PC-3 (cell line): ENCODE data around the gene CRTC2. TPM values are rescaled to one million over a fixed set of nuclear protein-coding genes. Genes with fewer than 3 reads are reported as not detected.

Source experiments
- ATAC-seq: fragments of 200-7000 bp; cut with Tn5 transposase; 2 replicates; pipeline ENCODE4 v1.9.1; 2020; ENCODE audit warnings: mild to moderate bottlenecking, moderate library complexity
- BruUV-seq: library from RNA; stranded (reverse); fragments of 400-500 nt; replicated peaks from 2 replicates; lab custom pipeline; 2021; lab: Mats Ljungman, UMichigan
- CTCF ChIA-PET: fragments of 300-600 bp; sonication (Branson Sonifier 250); formaldehyde crosslinking; loops from one replicate; lab custom pipeline; 2022; ENCODE audit warnings: antibody characterized with exemption; lab: Charles Lee
- POLR2A ChIA-PET: fragments of 300-600 bp; sonication (Branson Sonifier 250); formaldehyde crosslinking; loops from one replicate; lab custom pipeline; 2022; ENCODE audit warnings: antibody characterized with exemption; ENCODE audit not compliant: unreplicated experiment; lab: Charles Lee
- DNase-seq: peaks from one replicate; pipeline ENCODE4 v3.0.0-alpha.2; 2015
- H2AFZ ChIP-seq: fragments of 300-600 bp; sonication (generic); 2 replicates; pipeline ENCODE4 v1.6.0; 2016; ENCODE audit warnings: antibody characterized with exemption, low read length
- H3F3A ChIP-seq: fragments of 300-600 bp; sonication (generic); one replicate; pipeline ENCODE4 v1.6.0; 2017; ENCODE audit warnings: antibody characterized with exemption, low read length, control low read depth, mild to moderate bottlenecking; ENCODE audit not compliant: unreplicated experiment
- H3K27ac ChIP-seq: fragments of 300-600 bp; sonication (generic); 2 replicates; pipeline ENCODE4 v1.5.1; 2016; ENCODE audit warnings: mild to moderate bottlenecking, low read length
- H3K27me3 ChIP-seq: fragments of 300-600 bp; sonication (generic); 2 replicates; pipeline ENCODE4 v1.6.1; 2016; ENCODE audit warnings: low read length, mixed read lengths
- H3K36me3 ChIP-seq: fragments of 300-600 bp; sonication (generic); 2 replicates; pipeline ENCODE4 v1.6.1; 2016; ENCODE audit warnings: low read depth, mixed run types, low read length, mixed read lengths
- H3K4me1 ChIP-seq: fragments of 300-600 bp; sonication (generic); 2 replicates; pipeline ENCODE4 v1.5.1; 2016; ENCODE audit warnings: low read length; ENCODE audit not compliant: insufficient read depth
- H3K4me2 ChIP-seq: fragments of 300-600 bp; sonication (generic); 2 replicates; pipeline ENCODE4 v1.6.0; 2016; ENCODE audit warnings: low read length
- H3K4me3 ChIP-seq: fragments of 300-600 bp; sonication (generic); 2 replicates; pipeline ENCODE4 v1.5.1; 2016; ENCODE audit warnings: mild to moderate bottlenecking, low read length, mixed read lengths
- H3K79me2 ChIP-seq: fragments of 300-600 bp; sonication (generic); 2 replicates; pipeline ENCODE4 v1.6.1; 2017; ENCODE audit warnings: low read length, mixed read lengths
- H3K9ac ChIP-seq: fragments of 300-600 bp; sonication (generic); 2 replicates; pipeline ENCODE4 v1.6.0; 2016; ENCODE audit warnings: mild to moderate bottlenecking, low read length
- H3K9me2 ChIP-seq: fragments of 300-600 bp; sonication (generic); replicated peaks from 2 replicates; pipeline ENCODE4 v1.6.1; 2016; ENCODE audit warnings: mixed run types, low read length, mixed read lengths
- H3K9me3 ChIP-seq: fragments of 300-600 bp; sonication (generic); 2 replicates; pipeline ENCODE4 v1.6.1; 2016; ENCODE audit warnings: low read length, mixed read lengths
- H4K20me1 ChIP-seq: fragments of 300-600 bp; sonication (generic); 2 replicates; pipeline ENCODE4 v1.6.1; 2016; ENCODE audit warnings: low read length, mixed read lengths
- EZH2 ChIP-seq: fragments of 300-600 bp; sonication (generic); IDR thresholded peaks from one replicate; pipeline ENCODE4 v1.6.1; 2017; ENCODE audit warnings: antibody characterized with exemption, mild to moderate bottlenecking, low read length; ENCODE audit not compliant: unreplicated experiment
- EZH2phosphoT487 ChIP-seq: fragments of 300-600 bp; sonication (generic); IDR thresholded peaks from 2 replicates; pipeline ENCODE4 v1.6.1; 2018; ENCODE audit warnings: mild to moderate bottlenecking, antibody characterized with exemption, low read length, borderline replicate concordance
- intact Hi-C: fragments of 100-400 bp; cut with micrococcal nuclease; formaldehyde crosslinking; loops from 2 replicates; pipeline ENCODE4 v1.9.0; 2023
- total RNA-seq: library from RNA; depleted of rRNA; stranded (reverse); fragments of >200 nt; gene quantifications from 2 replicates; pipeline ENCODE4 v1.2.3, GENCODE V29; 2014
- TF ChIP-seq, protein P1 (sequence below): fragments of 300-600 bp; sonication (generic); conservative IDR thresholded peaks from 2 replicates; pipeline ENCODE4 v1.5.1; 2017; ENCODE audit warnings: antibody characterized with exemption, low read depth, mild to moderate bottlenecking, low read length

The CRTC2 gene
- total RNA-seq, 1 experiment from 2014 or later, result 21.0 TPM

- Histone ChIP-seq H3K36me3 (peaks cover 27% of the 10 kb centered on the region), H3K27me3 (no peaks in the 10 kb centered on the region), H2AFZ (no peak overlapping the region), H3K9ac (peak overlapping the region; percentile 95), H4K20me1 (peaks cover 17% of the 10 kb centered on the region), H3K9me3 (no peaks in the 10 kb centered on the region), H3K79me2 (peaks cover 24% of the 10 kb centered on the region), H3K9me2 (no peaks in the 10 kb centered on the region), H3F3A (peaks cover 14% of the 10 kb centered on the region), H3K27ac (no peak overlapping the region), H3K4me3 (peak overlapping the region; percentile 94), H3K4me2 (peak overlapping the region; percentile 83), H3K4me1 (peaks cover 14% of the 10 kb centered on the region)
- no peak for DNase-seq
- POLR2A ChIA-PET, result no interaction called here
- intact Hi-C loops, result no loop called here
- no TSS peak for BruUV-seq
- TF ChIP-seq EZH2, result no peak
- no peak for ATAC-seq
- CTCF ChIA-PET, result no interaction called here
Observed at GRCh38 chr1:153991806-153992205, 33.4 kb upstream of the CRTC2 start.

DNA sequence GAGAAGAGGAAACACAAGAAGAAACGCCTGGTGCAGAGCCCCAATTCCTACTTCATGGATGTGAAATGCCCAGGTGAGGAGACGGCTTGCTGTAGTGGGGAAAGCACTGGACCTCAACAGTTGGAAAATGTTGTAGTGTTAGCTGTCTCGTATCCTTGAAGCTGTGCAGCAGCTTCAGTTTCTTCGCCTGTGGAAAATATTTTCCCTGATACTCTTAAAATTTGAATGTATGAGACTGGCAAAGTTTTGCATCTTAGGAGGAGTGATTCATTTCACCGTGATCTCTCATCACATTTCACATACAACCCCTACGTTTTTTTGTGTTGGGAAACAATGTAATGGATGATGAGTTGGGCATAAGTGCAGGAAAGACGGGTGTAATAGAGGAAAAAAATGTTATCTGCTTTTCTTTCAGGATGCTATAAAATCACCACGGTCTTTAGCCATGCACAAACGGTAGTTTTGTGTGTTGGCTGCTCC is 32.8 kb upstream of the CRTC2 start:
- ATAC-seq (no peak), DNase-seq (no peak)
- Histone ChIP-seq H3K4me3 (peak overlapping the region; percentile 94), H3K9me2 (no peaks in the 10 kb centered on the region), H4K20me1 (peaks cover 17% of the 10 kb centered on the region), H3K79me2 (peaks cover 24% of the 10 kb centered on the region), H3F3A (peaks cover 17% of the 10 kb centered on the region), H3K4me2 (peak overlapping the region; percentile 83), H3K27ac (peak overlapping the region; percentile 69), H3K9me3 (no peaks in the 10 kb centered on the region), H3K36me3 (peaks cover 27% of the 10 kb centered on the region), H3K4me1 (peaks cover 18% of the 10 kb centered on the region), H2AFZ (no peak overlapping the region), H3K9ac (peak overlapping the region; percentile 95), H3K27me3 (no peaks in the 10 kb centered on the region)
- CTCF ChIA-PET, result no interaction called here
- TF ChIP-seq EZH2phosphoT487, result no peak
- no peak for TF ChIP-seq EZH2
- POLR2A ChIA-PET, result interaction anchor here (0.5 to 0.6 kb wide), 2 partner anchors 206 to 332 kb away, joined by 3 to 6 read pairs; no protein-coding TSS in a partner anchor
- intact Hi-C loops, result no loop called here
- BruUV-seq, result TSS peak; percentile 80

- H3F3A ChIP-seq, result peaks cover 17% of the 10 kb centered on the region
- H3K36me3 ChIP-seq, result peaks cover 27% of the 10 kb centered on the region
- H3K4me1 ChIP-seq, result peaks cover 19% of the 10 kb centered on the region
- no peaks in the 10 kb centered on the region for H3K9me3 ChIP-seq
- ChIA-PET POLR2A (interaction anchor here (0.5 to 0.7 kb wide), 11 partner anchors 9 to 331 kb away, joined by 3 to 11 read pairs (median 5); partner anchors contain the start of genes CREB3L4, CRTC2 and JTB), CTCF (no interaction called here)
- peaks cover 17% of the 10 kb centered on the region for H4K20me1 ChIP-seq
- DNase-seq, result peak; percentile 99
- peak within 1 kb of the TSS; percentile 95 for H3K9ac ChIP-seq
- peak within 1 kb of the TSS; percentile 78 for H2AFZ ChIP-seq
- ATAC-seq, result peak; percentile 36
- no peaks in the 10 kb centered on the region for H3K27me3 ChIP-seq
- peak within 1 kb of the TSS; percentile 69 for H3K27ac ChIP-seq
- H3K9me2 ChIP-seq, result no peaks in the 10 kb centered on the region
- H3K79me2 ChIP-seq, result peaks cover 28% of the 10 kb centered on the region
- intact Hi-C loops, result no loop called here
- H3K4me2 ChIP-seq, result peak within 1 kb of the TSS; percentile 83
- BruUV-seq, result no TSS peak
- peak within 1 kb of the TSS; percentile 94 for H3K4me3 ChIP-seq
- TF ChIP-seq, protein P1, sequence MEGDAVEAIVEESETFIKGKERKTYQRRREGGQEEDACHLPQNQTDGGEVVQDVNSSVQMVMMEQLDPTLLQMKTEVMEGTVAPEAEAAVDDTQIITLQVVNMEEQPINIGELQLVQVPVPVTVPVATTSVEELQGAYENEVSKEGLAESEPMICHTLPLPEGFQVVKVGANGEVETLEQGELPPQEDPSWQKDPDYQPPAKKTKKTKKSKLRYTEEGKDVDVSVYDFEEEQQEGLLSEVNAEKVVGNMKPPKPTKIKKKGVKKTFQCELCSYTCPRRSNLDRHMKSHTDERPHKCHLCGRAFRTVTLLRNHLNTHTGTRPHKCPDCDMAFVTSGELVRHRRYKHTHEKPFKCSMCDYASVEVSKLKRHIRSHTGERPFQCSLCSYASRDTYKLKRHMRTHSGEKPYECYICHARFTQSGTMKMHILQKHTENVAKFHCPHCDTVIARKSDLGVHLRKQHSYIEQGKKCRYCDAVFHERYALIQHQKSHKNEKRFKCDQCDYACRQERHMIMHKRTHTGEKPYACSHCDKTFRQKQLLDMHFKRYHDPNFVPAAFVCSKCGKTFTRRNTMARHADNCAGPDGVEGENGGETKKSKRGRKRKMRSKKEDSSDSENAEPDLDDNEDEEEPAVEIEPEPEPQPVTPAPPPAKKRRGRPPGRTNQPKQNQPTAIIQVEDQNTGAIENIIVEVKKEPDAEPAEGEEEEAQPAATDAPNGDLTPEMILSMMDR, result no peak
- TF ChIP-seq EZH2phosphoT487 (no peak), EZH2 (no peak)
Observed at GRCh38 chr1:153990468-153991150, 32.2 kb upstream of the CRTC2 start, which contains the start of gene RPS27. RPS27 (plus strand) TSS chr1:153990762; CDS start chr1:153990797, 35 bp downstream.
